ENCODE data around the gene HSPB2. TPM values are rescaled to one million over a fixed set of nuclear protein-coding genes. Genes with fewer than 3 reads are reported as not detected.
"Not testable (repeated sequence)": the region's sequence is repeated elsewhere in the genome, so short reads cannot be mapped to it uniquely, and the experiment has no call there.

The HSPB2 gene, protein sequence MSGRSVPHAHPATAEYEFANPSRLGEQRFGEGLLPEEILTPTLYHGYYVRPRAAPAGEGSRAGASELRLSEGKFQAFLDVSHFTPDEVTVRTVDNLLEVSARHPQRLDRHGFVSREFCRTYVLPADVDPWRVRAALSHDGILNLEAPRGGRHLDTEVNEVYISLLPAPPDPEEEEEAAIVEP
- 0.83 TPM for total RNA-seq

DNA sequence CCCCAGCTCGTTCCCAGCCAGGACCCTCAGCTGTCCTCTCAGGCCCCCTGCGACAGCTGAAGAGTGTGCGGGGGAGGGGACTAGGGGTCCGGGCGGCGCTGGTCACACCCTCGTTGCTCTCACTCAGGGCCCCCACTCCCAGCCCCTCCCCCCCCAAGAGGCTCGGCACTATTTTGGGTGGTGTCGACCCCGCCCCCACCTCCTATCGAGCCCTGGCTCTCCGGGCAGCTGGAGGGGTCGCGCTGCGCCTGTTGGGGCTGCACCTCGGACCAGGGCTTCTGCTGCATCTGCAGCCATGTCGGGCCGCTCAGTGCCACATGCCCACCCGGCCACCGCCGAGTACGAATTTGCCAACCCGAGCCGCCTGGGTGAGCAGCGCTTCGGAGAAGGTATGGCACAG, at the start of gene HSPB2:
Gene HSPB2, plus strand, starts transcription at position 200 of the 400 bp plus-strand sequence. Its CDS starts 96 bp downstream, at position 296.
- DNase-seq (ENCODE audit: low spot score) = no peak

GRCh38 chr11:111870113-111870512, 42.4 kb upstream of the HSPB2 start:
- no peak for DNase-seq (ENCODE audit: low spot score)

- DNase-seq (ENCODE audit: low spot score) = no peak
These were observed 42.0 kb upstream of the HSPB2 start for GRCh38 chr11:111870522-111870885.

- peak; percentile 90 for DNase-seq (ENCODE audit: low spot score)
These were observed 41.4 kb upstream of the HSPB2 start, which contains the start of gene ALG9 for GRCh38 chr11:111870886-111871692. ALG9 (minus strand) TSS chr11:111871581; CDS start chr11:111871482, 99 bp downstream.

- no peak for DNase-seq (ENCODE audit: low spot score)
These were observed 40.8 kb upstream of the HSPB2 start for GRCh38 chr11:111871693-111872161.

DNA sequence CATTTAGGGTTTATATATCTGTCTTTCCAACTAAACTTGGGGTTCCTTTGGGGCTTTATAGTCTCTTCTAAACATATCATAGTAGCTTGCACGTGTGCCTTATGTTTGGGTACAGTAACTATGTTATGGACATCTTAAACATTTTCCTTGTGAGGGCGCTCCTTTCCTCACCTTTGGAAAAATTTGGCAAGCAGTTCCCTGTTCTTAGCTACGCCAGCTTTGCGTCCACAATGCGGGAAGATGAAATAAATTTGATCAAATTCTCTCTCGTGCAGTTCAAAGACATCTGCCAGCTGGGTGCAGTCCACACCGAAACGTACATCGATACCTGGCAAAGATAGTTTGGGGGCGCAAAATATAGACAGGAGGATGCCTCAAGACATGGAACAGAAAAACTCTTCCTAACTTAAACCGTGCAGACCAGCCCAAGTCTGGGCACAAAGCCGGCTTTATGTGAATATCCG, 34.1 kb upstream of the HSPB2 start:
- no peak for DNase-seq (ENCODE audit: low spot score)

DNA sequence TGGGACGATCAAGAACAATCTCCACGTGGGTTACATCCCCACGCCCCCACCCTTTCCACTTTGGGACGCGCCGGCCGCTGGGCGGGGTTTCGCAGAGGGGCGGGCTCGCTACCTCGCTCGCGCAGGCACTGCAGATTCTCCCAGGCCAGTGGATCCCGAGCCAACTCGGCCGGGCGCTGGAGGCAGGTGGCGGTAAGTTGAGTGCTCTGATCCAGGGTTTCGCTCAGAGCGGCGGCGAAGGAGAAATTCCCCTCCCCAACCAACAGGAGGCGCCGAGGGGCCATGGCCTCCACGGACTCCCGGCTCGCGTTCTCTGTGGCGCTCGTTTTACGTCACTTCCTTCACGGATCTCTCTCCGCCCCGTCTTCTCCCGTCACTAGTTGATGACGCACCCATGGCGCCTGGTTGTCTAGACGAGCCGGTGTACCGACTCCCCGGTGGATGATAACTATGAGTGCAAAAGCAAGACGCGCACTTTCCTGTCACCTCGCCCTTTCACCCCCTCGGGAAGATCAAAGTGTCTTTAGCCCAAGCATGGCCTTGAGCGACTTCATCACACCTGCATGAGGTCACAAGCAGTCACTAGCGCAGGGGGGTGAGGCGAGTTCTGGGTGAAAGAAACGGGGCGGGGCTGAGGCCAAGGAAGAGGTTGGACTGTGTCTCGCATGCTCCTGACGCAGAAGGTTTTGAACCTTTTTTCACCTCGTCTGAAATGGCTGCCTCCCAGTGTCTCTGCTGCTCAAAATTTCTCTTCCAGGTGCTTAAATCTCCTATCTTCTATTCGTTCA, 33.5 kb upstream of the HSPB2 start, which contains the start of the genes CFAP68 and FDXACB1:
Gene CFAP68, plus strand, starts transcription at position 693 of the 788 bp plus-strand sequence. Its CDS starts 20 bp downstream, at position 713.
Gene FDXACB1, minus strand, starts transcription at position 317 of the 788 bp plus-strand sequence. Its CDS starts 33 bp downstream, at position 284.
- peak; percentile 98 for DNase-seq (ENCODE audit: low spot score)

GRCh38 chr11:111879637-111879960, 32.9 kb upstream of the HSPB2 start:
- DNase-seq (ENCODE audit: low spot score) = no peak

- no peak for DNase-seq (ENCODE audit: low spot score)
These were observed 30.3 kb upstream of the HSPB2 start for GRCh38 chr11:111882202-111882601.

DNA sequence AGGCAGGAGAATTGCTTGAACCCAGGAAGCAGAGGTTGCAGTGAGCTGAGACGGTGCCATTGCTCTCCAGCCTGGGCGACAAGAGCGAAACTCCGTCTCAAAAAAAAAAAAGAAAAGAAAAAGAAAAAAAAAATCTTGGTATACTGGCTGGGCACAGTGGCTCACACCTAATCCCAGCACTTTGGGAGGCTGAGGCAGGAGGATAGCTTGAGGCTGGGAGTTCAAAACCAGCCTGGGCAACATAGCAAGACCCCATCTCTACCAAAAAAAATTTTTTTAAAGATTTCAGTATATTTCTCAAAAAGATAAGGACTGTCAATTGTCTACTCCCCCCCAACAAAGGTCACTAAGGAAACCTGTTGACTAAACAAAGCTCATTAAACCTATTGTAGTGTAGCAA, 27.5 kb upstream of the HSPB2 start:
- DNase-seq (ENCODE audit: low spot score) = not testable (repeated sequence)

DNA sequence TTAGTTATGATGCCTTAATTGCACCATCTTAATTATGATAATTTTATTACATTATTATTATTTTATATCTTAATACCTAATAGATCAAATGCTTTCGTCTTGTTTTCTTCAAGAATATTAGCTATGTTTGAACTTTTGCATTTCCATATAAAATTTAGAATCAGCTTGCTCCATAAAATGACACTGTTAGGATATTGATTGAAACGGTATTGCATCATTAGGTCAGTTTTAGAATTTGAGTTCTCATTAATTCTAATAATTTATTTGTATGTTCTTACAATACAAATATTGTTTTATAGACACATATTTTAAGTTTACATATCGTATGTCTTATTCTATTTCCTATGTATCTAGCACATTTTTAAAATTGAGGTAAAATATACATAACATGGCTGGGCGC, 26.5 kb upstream of the HSPB2 start:
- no peak for DNase-seq (ENCODE audit: low spot score)

GRCh38 chr11:111886844-111887243, 25.7 kb upstream of the HSPB2 start:
- DNase-seq (ENCODE audit: low spot score) = no peak

GRCh38 chr11:111905411-111905810, 7.1 kb upstream of the HSPB2 start:
- no peak for DNase-seq (ENCODE audit: low spot score)

DNA sequence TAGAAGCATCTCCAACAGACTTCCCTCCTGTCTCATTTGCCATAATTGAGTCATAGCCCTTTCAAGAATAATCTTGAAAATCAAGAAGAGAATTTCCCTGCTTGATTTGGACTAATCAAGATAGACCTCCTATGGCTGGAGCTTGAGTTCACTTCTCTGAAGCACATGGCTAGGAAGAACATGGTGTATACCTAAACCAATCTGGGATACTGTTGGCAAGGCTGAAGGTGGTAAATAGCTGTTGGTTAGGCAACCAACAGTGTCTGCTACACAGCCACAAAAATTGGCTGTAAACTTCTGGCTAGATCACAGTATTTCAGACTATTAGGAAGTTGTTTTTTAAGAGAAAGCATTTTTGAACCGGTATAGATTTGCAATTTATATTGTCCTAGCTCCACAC, 5.9 kb upstream of the HSPB2 start:
- DNase-seq (ENCODE audit: low spot score) = no peak

- DNase-seq (ENCODE audit: low spot score) = no peak
These were observed 3.8 kb upstream of the HSPB2 start for GRCh38 chr11:111908639-111909305.

DNA sequence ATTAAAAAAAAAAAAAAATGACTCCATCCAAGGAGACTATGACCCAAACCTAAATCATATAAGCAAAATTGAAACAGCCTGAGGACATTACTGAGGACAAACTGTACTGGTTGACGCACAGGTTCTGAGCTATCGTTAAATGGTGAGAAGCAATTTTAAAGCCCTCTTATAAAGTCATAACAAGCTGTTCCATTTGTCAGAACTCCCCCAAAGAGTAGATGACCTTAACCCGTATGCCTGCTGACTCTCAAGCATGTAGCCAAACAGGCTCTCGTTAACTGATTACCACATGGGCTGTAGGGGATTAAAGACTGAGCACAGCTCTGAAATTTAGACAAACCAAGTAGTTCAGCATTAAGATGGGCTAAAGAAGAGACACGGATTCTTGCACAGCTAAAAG, 3.2 kb upstream of the HSPB2 start:
- no peak for DNase-seq (ENCODE audit: low spot score)

- DNase-seq (ENCODE audit: low spot score) = no peak
These were observed 1.6 kb upstream of the HSPB2 start for GRCh38 chr11:111910676-111911562.

GRCh38 chr11:111911563-111912401, 752 bp upstream of the HSPB2 start, which contains the start of gene CRYAB:
CRYAB (minus strand) TSS chr11:111911770; CDS start chr11:111911724, 46 bp downstream.
- peak; percentile 90 for DNase-seq (ENCODE audit: low spot score)

Measured in ureter (tissue), 1 donor.